Nephron progenitor cell (in vitro differentiated cells): ENCODE measurements around the gene KLHL3.

Experiments used
- DNase-seq: peaks from one replicate; pipeline ENCODE4 v3.0.0; 2021
- H3K27ac Mint-ChIP-seq: 2 replicates; pipeline ENCODE4 v1.8.0; 2021; ENCODE audit warnings: mild to moderate bottlenecking, moderate library complexity, mixed read lengths
- H3K27me3 Mint-ChIP-seq: 2 replicates; pipeline ENCODE4 v1.8.0; 2021; ENCODE audit warnings: mild to moderate bottlenecking, low read depth, mixed read lengths; ENCODE audit not compliant: poor library complexity
- H3K36me3 Mint-ChIP-seq: 2 replicates; pipeline ENCODE4 v1.8.0; 2021; ENCODE audit warnings: low read depth, mixed read lengths
- H3K4me1 Mint-ChIP-seq: 2 replicates; pipeline ENCODE4 v1.8.0; 2021; ENCODE audit warnings: mixed read lengths
- H3K4me3 Mint-ChIP-seq: 2 replicates; pipeline ENCODE4 v1.8.0; 2021; ENCODE audit warnings: mild to moderate bottlenecking, moderate library complexity, mixed read lengths
- H3K9me3 Mint-ChIP-seq: 2 replicates; pipeline ENCODE4 v1.8.0; 2021; ENCODE audit warnings: mild to moderate bottlenecking, moderate library complexity, mixed read lengths
- TF ChIP-seq, protein P1 (sequence below): fragments of 200-600 bp; sonication (generic); IDR thresholded peaks from 2 replicates; pipeline ENCODE4 v1.5.0; 2021; ENCODE audit warnings: antibody characterized with exemption

Gene KLHL3

GRCh38 chr5:137693951-137694721, 41.8 kb downstream of the KLHL3 start:
- Mint-ChIP-seq H3K4me1 (peaks cover 6% of the 10 kb centered on the region), H3K36me3 (peaks cover 41% of the 10 kb centered on the region), H3K27me3 (no peaks in the 10 kb centered on the region), H3K27ac (peak overlapping the region; percentile 2), H3K4me3 (no peak overlapping the region), H3K9me3 (no peaks in the 10 kb centered on the region)
- TF ChIP-seq, protein P1, sequence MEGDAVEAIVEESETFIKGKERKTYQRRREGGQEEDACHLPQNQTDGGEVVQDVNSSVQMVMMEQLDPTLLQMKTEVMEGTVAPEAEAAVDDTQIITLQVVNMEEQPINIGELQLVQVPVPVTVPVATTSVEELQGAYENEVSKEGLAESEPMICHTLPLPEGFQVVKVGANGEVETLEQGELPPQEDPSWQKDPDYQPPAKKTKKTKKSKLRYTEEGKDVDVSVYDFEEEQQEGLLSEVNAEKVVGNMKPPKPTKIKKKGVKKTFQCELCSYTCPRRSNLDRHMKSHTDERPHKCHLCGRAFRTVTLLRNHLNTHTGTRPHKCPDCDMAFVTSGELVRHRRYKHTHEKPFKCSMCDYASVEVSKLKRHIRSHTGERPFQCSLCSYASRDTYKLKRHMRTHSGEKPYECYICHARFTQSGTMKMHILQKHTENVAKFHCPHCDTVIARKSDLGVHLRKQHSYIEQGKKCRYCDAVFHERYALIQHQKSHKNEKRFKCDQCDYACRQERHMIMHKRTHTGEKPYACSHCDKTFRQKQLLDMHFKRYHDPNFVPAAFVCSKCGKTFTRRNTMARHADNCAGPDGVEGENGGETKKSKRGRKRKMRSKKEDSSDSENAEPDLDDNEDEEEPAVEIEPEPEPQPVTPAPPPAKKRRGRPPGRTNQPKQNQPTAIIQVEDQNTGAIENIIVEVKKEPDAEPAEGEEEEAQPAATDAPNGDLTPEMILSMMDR, result no peak
- DNase-seq, result no peak

GRCh38 chr5:137693307-137693950, 42.5 kb downstream of the KLHL3 start:
- TF ChIP-seq, protein P1, result no peak
- H3K27me3 Mint-ChIP-seq, result no peaks in the 10 kb centered on the region
- H3K27ac Mint-ChIP-seq, result no peak overlapping the region
- DNase-seq, result no peak
- H3K4me1 Mint-ChIP-seq, result peaks cover 6% of the 10 kb centered on the region
- peaks cover 48% of the 10 kb centered on the region for H3K36me3 Mint-ChIP-seq
- H3K9me3 Mint-ChIP-seq, result no peaks in the 10 kb centered on the region
- H3K4me3 Mint-ChIP-seq, result no peak overlapping the region

DNA sequence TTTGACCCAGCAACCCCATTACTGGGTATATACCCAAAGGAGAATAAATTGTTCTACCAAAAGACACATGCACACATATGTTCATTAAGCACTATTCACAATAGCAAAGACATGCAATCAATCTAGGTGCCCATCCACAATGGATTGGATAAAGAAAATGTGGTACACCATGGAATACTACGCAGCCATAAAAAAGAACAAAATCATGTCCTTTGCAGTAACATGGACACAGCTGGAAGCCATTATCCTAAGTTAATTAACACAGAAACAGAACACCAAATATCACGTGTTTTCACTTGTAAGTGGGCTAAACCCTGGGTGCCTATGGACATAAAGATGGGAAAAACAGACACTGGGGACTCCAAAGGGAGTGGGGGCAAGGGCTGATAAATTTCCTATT, 46.6 kb downstream of the KLHL3 start:
- Mint-ChIP-seq H3K9me3 (no peaks in the 10 kb centered on the region), H3K27me3 (no peaks in the 10 kb centered on the region), H3K4me1 (peaks cover 23% of the 10 kb centered on the region), H3K4me3 (no peak overlapping the region), H3K27ac (no peak overlapping the region), H3K36me3 (peaks cover 43% of the 10 kb centered on the region)
- DNase-seq, result no peak
- TF ChIP-seq, protein P1, result no peak

DNA sequence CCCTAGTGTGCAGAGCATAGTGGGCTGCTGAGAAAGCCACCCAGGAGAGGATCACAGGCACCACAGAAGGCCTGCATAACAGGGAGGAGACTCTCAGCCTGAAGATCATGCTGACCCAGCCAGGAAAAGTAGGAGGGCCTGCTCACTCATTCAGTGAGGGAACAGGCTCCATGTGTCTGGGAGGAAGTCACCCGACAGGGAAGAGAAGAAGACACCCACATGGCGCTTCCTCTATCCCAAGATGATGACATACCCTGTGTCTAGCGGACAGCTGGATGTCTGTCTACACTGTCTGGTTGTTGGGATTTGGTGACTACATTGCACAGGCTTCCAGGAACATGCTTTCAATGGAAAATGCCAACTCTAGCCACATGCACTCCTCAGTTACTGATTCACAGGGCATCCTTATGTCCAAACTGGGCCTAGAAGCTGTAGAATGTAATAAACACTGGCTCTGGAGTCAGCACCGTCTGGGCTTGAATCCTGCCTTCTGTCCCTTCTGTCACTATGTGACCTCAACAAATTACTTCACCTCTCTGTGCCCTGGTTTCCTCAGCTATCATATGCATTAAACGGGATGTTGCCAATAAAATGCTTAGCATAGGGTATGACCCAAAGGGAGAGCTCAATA, 47.6 kb downstream of the KLHL3 start:
- H3K4me3 Mint-ChIP-seq, result no peak overlapping the region
- no peaks in the 10 kb centered on the region for H3K27me3 Mint-ChIP-seq
- H3K4me1 Mint-ChIP-seq, result peaks cover 25% of the 10 kb centered on the region
- H3K27ac Mint-ChIP-seq, result no peak overlapping the region
- no peaks in the 10 kb centered on the region for H3K9me3 Mint-ChIP-seq
- peaks cover 43% of the 10 kb centered on the region for H3K36me3 Mint-ChIP-seq
- TF ChIP-seq, protein P1, result no peak
- no peak for DNase-seq

DNA sequence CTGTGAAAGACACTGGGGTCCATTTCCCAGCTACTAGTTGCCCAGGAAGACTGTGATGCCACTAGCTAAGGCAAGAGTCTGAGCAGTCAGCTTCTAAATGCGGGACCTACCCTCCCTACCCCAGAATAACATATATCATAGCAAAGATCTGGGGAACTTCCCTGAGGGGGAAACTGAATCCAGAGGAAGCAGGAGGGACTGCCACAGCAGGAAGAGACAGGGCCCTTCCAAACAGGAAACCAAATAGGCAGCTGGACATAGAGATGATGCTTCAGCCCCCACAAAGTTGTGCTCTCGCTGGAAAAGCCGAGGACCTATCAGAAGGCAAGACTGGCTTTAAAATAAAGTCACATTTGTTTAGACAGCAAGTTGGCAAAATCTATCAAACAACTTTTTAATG, 51.1 kb downstream of the KLHL3 start:
- Mint-ChIP-seq H3K27me3 (no peaks in the 10 kb centered on the region), H3K4me3 (no peak overlapping the region), H3K4me1 (peaks cover 29% of the 10 kb centered on the region), H3K27ac (peak overlapping the region; percentile 82), H3K36me3 (peaks cover 21% of the 10 kb centered on the region), H3K9me3 (no peaks in the 10 kb centered on the region)
- TF ChIP-seq, protein P1, result no peak
- no peak for DNase-seq
